GM21717 (cell line): ENCODE data around the gene PRKAG2.

ENCODE experiments used
- ATAC-seq: cut with Tn5 transposase; IDR thresholded peaks from one replicate; pipeline ENCODE4 v1.9.1; 2021; ENCODE audit warnings: mild to moderate bottlenecking, moderate library complexity; ENCODE audit not compliant: unreplicated experiment

Gene PRKAG2

DNA sequence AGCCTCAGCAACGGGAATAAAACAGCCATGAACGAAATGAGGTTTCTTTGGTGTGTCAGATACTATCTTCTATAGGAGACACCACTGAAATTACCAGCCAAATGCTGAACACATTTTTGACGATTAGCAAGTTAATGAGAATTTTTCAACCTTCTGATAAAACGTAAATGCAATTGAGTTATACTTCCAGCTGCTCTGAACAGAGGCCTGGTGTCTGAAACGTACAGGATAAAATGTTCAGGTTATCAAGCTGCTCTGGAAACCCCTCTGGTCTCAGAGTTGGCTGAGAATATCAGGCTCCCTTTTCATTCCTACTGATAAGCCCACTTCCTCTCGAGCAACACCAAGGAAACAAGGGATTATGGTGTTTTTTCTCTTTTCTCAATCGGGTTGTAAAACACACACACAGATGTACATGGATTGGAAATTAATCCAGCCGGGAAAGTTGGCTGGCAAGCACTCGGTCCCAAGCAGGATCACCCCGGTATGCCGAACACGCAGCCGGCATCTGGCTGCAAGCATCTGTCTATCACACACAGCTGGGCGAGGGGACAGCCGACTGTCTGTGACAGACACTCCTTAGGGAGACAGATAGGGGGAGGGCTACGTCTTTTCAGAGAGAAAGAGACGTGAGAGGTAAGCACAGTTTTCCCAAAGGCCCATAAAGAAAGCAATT, 171.8 kb downstream of the PRKAG2 start:
- ATAC-seq = no peak

DNA sequence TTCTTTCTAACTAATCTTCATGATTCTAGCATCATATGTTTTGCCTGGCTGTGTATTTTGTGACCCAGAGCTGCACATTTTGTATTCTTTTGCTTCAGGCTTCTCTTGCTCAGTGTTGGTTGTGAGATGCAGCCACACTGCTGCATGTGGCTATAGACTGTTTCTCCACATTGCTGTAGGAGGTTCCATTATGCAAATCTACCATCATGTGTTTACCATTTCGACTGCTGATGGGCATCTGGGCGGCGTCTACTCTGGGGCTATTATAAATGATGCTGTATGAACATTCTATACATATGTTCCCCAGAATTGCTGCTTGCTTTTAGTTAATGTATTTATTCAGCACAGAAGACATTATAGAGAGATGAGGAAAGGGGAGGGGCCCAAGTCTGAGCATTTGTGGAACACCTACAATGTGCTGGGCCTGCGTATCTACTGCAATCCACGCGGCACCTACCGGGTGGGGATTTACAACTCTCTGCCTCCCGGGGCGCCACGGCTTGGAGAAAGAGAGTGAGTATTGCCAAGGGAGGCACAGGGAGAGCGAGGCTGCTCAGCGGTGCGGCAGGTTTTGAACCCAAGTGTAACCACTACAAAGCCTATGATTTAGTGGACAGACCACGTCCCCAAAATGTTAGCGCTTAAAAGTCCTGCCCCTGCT, 172.5 kb downstream of the PRKAG2 start:
- ATAC-seq = no peak

DNA sequence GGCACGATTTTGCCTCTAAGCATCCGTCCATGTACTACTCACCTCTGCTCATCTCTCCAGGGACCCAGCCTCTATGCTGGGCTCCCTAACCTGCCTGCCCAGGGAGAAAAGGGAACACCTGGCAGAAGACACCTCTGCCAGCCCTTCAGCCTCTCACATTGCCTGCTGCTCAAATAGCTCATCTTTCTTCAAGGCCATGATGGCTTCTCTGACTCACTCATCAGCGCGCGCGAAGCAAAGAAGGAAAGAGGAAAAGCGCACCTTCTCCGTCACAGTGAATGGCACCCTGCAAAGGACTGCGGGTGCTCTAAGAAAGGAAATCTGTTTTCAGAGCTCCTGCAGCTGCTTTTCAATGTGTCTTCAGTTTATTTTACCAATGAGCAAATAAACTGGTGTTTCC, 174.0 kb downstream of the PRKAG2 start:
- ATAC-seq = no peak

DNA sequence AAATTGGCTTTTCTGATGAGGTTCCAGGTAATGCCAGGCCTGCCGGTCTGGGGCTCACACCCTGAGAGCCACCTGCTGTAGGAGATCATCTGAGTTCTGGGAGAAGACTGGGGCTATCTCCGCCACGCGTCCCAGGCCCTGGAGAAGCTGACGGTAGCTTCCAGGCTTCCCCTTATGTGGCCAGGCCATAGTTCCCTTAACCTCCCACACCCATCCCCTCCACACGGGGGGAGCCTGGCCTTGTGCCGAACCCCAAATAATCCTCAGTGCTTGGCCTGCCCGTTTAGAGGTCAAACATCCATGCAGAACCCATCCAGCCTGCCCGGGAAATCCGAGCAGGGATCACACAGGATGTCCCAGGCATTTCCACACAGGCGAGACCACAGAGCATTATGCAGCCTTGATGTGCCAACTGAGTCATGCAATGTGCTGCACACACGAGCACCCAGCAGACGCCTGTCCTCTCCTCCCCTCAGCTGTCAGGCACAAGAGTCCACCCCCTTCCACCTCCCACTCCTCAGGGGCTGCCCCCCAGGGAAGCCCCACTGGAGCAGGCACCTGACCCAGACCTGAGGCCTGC, 176.2 kb downstream of the PRKAG2 start:
- ATAC-seq = no peak

DNA sequence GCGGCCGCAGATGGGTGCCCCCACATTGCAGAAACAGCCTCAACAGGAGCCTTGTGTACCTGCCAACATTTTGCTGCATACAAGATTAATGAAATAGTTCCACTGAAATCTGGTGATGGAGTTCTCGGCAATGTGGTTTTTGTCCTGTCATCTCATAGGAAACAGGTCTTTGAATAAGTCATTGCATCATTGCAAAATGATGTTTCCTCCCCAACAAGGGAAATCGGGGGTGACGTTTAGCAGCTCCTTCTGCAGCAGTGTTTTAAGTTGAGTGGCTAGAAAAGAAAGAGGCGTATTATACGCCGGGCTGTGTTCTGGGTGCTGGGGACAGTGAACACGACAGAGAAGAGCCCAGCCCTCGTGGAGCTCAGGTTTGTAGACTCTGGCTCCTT, 177.0 kb downstream of the PRKAG2 start:
- ATAC-seq = no peak

DNA sequence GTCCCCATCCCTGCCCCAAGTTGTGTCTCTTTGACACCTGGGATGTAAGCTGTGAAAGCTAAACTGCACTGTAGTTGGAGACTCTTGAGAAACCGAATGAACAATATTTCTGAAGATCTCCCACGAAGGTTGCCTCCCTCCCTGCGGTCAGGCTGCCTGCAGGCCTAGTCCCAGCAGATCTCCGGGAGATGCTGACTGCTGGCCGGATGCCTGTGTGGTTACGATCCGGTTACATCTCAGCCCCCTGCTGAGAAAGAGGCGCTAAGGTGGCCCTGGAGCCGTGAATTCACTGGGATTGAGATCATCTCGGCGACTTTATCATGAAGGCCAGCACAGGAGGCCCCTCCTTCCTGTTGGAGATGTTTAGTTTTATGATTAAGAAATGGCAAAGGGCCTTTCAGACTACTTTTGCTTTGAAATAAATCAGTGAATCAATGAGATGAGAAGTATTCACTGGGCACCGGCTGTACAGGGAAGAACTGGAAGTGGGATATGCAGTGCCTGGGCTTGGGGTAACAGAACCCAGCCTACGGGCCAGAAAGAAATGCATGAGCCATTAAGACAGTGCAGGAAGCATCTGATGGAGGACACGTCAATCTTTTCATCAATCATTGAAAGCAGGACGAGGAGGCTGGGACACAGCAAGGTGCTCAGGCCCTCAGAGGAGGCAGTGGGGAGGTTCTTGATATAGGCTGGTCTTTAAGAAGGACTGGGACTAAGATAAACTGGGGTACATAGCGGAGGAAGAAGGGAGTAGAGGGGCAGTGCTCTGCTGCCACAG, 177.6 kb downstream of the PRKAG2 start:
- no peak for ATAC-seq

DNA sequence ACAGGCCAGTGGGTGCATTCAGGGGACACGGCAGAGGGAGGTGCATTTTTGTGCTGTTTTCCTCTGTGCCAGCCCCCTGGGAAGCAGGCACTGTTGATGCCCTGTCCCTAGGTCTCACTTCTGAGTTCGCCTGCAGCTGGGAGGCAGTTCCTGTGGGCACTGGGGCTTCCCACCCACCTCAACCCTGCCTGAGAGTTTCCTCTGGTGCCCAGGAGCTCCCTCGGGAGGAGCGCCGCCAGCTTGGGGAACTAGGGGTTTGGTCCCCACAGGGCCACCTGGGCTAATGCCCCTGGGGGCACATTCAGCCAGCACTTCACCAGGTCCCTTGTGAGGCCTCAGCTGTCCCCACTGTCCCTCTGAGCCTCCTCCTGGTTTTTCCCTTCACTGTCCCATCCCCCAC, 179.0 kb downstream of the PRKAG2 start:
- no peak for ATAC-seq

DNA sequence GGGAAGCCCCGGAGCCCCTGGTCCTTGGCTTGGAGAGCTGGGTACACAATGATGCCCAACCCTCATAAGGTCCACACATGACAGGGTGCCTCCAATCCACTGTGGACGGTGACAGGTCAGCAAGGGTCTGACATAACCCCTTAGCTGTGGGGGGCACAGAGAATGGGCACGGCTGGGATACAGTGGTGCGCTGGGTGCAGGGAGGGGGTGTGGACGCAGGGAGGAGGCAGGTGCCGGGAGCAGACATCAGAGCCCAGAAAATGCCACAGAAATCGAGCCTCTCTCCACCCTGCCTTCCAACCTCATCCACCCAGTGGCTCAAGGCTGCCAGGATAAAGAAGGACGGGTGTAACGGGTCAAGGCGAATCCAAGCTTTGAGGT, 179.4 kb downstream of the PRKAG2 start:
- ATAC-seq = no peak

DNA sequence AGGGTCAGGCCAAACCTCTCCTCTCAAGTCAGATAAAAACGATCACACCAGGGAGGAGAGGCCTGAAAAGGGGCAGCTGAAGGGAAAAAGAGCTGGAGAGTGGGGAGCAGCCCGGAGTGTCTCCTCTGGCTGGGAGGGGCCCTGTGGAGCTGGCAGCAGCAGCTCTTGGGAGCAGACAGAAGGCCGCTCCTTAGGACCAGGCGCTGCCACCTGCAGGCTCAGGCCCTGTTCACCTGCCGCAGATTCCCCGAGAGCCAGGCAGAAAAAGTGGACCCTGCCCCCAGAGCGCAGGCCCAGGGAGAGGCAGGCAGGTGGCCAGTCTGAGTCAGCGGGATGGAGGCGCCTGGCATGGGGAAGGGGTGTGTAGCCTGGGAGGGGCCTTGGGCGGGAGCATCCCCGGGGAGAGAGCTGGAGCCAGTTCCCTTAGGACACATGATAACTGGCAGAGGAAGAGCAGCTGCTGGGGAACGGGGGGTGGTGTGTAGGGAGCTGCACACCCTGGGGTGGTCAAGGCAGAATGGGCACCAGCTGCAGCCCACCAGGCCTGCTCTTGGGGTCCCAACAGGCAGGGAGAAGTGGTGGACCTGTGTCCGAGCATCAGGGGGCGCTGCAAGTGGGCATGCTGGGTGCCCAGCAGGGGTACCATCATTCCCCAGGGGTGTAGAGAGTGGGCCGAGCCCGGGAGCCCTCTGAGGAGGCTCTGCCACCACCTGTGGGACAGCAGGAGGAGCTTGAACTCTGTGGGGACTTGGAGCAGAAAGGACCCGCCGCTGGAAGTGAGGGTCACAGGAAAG, 180.0 kb downstream of the PRKAG2 start:
- ATAC-seq = no peak

DNA sequence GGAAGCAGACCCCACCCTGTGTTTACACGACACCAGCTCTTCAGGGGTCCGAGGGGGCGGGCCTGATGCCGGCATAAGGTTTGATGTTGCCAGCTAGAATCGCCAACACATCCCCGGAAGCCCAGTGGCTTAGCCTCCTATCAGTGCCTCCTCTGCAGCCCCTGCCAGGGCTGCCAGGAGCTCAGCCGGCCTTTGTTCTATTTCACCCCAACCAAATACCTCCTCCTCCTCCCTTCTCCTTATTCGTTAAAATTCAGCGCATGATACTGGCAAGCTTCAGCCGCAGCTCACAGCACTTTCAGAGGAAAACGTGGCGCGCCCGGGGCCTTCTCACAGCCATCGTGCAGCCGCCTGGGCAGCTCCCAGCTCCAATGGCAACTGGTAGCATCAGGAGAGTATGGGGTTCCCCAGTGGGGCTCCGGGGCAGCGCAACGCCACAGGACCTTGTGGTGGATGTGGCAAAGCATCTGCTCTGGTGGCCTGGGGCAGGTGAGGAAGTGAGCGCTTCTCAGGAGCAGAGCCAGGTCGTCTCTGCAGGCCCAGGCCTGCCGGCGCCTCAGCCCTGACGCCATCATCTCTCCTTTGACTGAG, 180.9 kb downstream of the PRKAG2 start:
- ATAC-seq = no peak

DNA sequence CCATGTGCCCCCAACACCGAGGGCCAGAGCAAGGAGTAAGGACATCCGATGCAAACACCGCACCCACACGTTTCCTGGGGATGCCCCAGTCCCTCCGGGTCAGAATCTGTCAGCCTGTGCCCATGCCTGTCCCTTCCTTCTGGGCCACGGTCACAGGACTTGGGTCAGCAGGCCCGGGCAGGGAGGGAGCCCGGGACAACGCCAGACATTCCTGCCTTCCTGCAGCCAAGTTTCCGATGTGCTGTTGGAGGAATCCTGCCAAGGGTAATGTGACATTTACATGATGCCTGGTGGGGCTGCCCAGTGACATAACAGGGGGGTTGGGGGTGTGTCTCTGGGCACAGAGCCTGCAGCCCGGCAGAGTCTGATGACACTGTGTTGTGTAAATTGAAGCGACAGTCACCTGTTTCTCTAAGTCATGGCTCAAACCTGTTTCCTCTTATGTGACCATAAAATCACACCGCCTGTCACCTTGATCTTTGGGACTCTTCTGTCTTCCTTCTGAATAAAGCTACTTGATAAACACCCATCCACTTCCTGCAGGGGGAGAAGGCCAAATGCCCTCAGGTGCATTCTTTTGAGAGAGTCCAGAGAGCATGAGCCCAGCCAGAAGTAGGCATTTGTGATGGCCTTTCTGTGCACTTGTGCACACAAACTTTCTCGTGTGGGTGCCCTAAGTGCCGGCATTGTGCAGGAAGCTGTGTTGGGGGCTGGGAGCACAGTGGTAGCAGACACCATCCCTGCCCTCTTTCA, 181.9 kb downstream of the PRKAG2 start:
- no peak for ATAC-seq

DNA sequence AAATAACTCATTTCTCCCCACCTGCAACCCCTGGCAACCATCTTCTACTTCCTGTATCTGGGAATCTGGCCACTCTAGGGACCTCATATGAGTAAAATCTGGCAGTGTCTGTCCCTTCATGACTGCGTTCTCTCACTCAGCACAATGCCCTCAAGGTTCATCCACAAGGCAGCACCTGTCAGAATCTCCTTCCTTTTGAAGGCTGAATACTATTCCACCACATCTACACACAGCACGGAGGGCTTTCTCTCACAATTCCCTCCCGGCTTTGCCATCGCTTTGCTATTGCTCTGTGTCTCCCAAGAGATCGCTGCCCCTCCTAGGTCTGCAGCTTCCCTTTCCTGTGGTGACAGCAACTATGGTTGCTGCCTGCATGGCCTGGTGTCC, 182.5 kb downstream of the PRKAG2 start:
- ATAC-seq = no peak

DNA sequence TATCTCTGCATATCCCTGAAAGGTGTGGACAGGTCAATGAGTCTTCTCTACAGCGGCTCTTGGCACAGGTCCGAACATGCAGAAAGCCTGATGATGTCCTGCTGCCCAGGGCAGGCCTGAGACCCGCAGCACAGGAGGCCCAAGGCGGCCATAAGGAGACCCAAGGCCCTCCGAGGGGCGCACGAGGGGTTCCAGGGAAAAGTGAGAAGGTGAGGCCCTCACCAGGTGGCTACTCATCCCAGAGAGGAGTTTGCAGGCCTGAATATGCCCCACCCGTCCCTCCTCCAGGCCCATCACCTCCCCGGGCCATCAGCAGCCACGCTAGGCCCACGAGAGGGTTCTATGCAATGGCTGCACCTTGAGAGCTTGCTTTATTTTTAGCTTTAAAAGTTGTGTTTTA, 183.8 kb downstream of the PRKAG2 start:
- no peak for ATAC-seq

DNA sequence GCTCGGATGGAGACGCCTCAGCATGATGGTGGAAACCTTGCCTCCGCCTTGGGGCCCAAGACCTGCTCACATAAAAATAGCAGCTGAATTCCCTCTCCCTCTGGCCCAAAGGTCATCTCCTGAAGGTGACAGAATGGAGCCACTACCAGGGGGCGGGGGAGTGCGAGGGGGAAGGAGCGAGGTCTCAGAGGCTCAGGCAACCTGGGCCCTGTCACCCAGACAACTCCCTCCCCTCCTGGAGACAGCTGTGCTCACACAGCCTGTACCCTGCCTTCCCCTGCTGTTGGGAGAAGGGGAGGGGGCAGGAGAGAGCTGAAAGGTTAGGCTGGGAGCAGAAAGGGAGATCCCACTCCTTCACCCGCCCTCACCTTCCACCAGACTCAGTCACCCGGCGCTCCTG, 184.2 kb downstream of the PRKAG2 start:
- ATAC-seq = no peak

DNA sequence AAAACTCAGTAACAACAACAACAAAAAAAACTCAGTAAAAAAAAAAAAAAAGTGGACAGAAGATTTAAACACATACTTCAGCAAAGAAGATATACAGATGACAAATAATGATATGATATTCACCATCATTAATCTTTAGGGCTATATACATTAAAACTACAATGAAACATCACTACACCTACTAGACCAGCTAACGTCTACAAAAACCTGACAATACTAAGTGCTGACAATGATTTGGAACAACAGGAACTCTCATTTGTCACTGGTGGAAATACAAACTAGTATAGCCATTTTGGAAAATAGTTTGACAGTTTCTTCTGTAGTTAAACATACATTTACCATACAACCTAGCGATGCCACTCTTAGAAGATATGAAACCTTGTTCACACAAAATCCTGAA, 185.5 kb downstream of the PRKAG2 start:
- ATAC-seq = no peak

DNA sequence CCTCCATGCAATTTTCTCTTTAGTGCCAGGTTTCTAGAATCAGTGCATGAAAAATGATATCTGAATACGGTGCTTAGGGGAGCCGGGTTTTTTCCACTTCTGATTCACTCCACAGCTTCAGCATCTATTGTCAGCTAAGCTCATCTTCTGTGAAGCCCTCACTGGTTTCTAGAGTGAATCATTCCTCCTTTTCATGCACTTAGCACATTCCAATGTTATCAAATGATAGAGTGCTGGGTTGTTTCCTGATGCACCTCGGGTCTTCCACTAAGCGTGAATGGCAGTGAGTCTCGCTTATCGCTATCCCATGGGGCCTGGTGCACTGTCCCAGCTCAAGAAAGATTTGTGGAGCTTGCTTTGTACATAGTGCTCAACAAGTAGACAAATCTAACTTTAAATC, 186.3 kb downstream of the PRKAG2 start:
- no peak for ATAC-seq

DNA sequence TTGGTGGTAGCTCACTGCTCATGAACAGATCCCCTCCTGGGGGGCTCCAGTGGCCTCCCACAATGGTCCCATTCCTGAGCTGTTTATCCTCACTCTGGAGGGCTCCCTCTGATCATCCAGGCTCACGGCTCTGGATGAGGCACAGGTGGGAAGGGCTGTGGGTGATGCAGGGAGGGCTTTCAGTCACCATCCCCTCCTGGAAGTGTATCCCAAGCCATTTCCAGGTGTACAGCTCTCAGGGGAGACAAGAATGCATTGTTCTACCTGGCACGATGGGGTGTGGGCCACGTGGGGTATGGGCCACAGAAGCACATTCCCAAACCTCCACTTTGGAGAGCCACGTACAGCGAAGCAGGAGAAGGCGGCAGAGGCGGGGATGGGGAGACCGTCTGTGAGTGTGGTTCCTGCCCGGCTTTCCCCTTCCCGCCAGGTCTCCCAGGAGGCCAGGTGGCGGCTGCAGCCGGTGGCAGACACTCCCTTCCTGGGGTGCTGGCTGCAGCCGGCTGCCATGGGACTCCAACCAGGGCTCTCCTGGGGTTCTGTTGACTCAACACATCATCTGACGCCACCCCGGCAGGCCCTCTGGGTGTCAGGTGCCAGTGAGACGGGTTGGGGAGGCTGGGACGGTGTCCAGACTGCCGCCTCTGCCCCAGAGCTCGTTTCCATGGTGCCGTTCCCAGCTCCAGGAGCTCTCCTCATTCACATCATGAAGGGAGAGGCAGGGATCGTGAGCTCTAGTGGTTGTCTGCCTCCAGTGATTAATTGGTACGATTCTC, 187.5 kb downstream of the PRKAG2 start:
- ATAC-seq = no peak

DNA sequence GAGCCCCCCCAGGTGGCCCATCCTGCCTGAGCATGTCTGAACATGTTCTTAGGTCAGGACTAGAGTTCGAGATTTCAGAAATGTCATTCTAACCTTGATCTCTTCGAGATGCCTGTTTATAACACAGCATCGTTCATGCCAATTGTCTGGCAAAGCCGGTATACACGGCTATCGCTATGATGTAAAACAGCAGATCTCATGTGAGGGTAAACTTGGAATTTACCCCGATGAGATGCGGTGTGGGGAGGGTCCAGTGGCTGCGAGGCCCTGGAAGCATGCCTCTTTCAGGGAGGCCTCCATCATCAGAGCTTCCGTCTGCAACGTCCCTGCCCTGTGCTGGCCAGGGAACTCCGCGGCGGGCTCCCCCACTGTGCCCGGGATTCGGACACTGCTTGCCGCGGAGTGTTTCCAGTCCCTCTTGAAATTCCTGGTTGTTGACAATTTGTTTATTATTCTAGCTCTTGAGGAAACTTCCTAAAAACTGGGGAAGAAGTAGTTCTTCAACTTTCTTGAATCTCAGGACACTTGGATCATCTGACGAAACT, 188.6 kb downstream of the PRKAG2 start:
- ATAC-seq = no peak
